Heart left ventricle (tissue), 16 donors: Measurements from ENCODE around the gene ARHGEF12. TPM values are rescaled to one million over a fixed set of nuclear protein-coding genes. Genes with fewer than 3 reads are reported as not detected.

ENCODE experiments used
- ATAC-seq, 4 donors: fragments of 200-7000 bp; cut with Tn5 transposase; one replicate each; pipeline ENCODE4 v1.9.1; 2020 to 2022; ENCODE audit warnings: moderate library complexity in 4 of 4, mild to moderate bottlenecking in 3 of 4, moderate number of reproducible peaks in 1 of 4
- DNase-seq, 5 donors: peaks; one replicate each; pipeline ENCODE4 v3.0.0-alpha.2; 2020
- H3K27ac ChIP-seq, 12 donors: fragments of 200-600 bp; sonication (generic) in 4 of 12; one replicate each; pipeline versions ENCODE4 v1.5.0 to v1.8.0; 2016 to 2022; ENCODE audit warnings: mild to moderate bottlenecking in 2 of 12
- H3K27me3 ChIP-seq, 9 donors: fragments of 200-600 bp; sonication (generic) in 2 of 9; one replicate each; pipeline versions ENCODE4 v1.5.1 to v1.8.0; 2016 to 2022; ENCODE audit warnings: mild to moderate bottlenecking in 3 of 9
- H3K36me3 ChIP-seq, 9 donors: fragments of 200-600 bp; sonication (generic) in 2 of 9; one replicate each; pipeline versions ENCODE4 v1.5.0 to v1.8.0; 2018 to 2022; ENCODE audit warnings: mild to moderate bottlenecking in 2 of 9
- H3K4me1 ChIP-seq, 12 donors: fragments of 200-600 bp; sonication (generic) in 4 of 12; one replicate each; pipeline versions ENCODE4 v1.5.0 to v1.8.0; 2016 to 2022; ENCODE audit warnings: mild to moderate bottlenecking in 3 of 12
- H3K4me3 ChIP-seq, 12 donors: fragments of 200-600 bp; sonication (generic) in 4 of 12; one replicate each; pipeline versions ENCODE4 v1.5.0 to v1.8.0; 2017 to 2022; ENCODE audit warnings: mild to moderate bottlenecking in 9 of 12, moderate library complexity in 4 of 12
- H3K9me3 ChIP-seq, 12 donors: fragments of 200-600 bp; sonication (generic) in 4 of 12; one replicate each; pipeline versions ENCODE4 v1.5.0 to v1.8.0; 2016 to 2022; ENCODE audit warnings: mild to moderate bottlenecking in 1 of 12
- POLR2A ChIP-seq, 2 donors: fragments of 450-650 bp; IDR thresholded peaks; one replicate each; pipeline ENCODE4 v1.6.1; 2017; ENCODE audit warnings: antibody characterized with exemption in 2 of 2, mild to moderate bottlenecking in 2 of 2, moderate library complexity in 2 of 2
- WGBS, 4 donors: extraction: QIAGEN DNeasy Blood & Tissue Kit in 2 of 4; methylation state at CpG; one replicate each; pipeline versions ENCODE4 v1.1.5 to v1.1.7; 2013 to 2018; 5-methylcytosine and 5-hydroxymethylcytosine counted together
- intact Hi-C, 10 donors: fragments of 100-400 bp; cut with DNase I; formaldehyde crosslinking; loops; one replicate each; pipeline versions ENCODE4 v1.11.1 to v1.14.2; 2022
- polyA plus RNA-seq, 2 donors: library from polyadenylated mRNA; stranded (reverse); fragments of 200-250 nt; gene quantifications; one replicate each; pipeline ENCODE4 v1.2.3, GENCODE V29; 2013
- total RNA-seq, 9 donors: library from RNA; depleted of rRNA in 2 of 9; stranded (reverse); fragments of >200 nt in 2 of 9; fragmentation: NEBNext Ultra II Directional in 3 of 9; extraction: Animal tissue kit (Norgen Biotek cat#: 25700) in 3 of 9; gene quantifications; one replicate each; pipeline versions ENCODE4 v1.1.0 to v1.2.4, GENCODE V29; 2016 to 2023
- TF ChIP-seq, protein P1 (sequence below), 12 donors: fragments of 200-600 bp; sonication (generic) in 4 of 12; IDR thresholded peaks; one replicate each; pipeline versions ENCODE4 v1.5.0 to v1.8.0; 2018 to 2022; ENCODE audit warnings: antibody characterized with exemption in 12 of 12, mild to moderate bottlenecking in 5 of 12
- donor health status: ischemic (EF 13 %, LVEDD 7.1; RV severe dilation, severe dysfunction).
- donor health status: healthy with polysubstance abuse.
- donor health status: DM: no; HTN: yes; CAD: no.
- donor health status: DM: no; HTN: no; CAD: no.
- donor health status: ischemic (EF 25% LVEDD 6.9; RV normal size, moderate dysfunction).
- donor health status: ischemic (EF 25% LVEDD 5.7; RV mildly dilated, moderate dysfunction).
- donor health status: healthy.
- donor health status: DM: yes; HTN: yes; CAD: no.
- donor health status: ischemic (EF 35%, LVEDD 5.7; RV mildly dilated, moderate dysfunction).
- donor health status: nonischemic (EF 11% LVEDD 7.7; RV severe dilation, severe dysfunction).
- donor health status: DM: yes; HTN: yes; CAD: no.
- donor health status: PGD.
- donor health status: ischemic (EF 29% LVEDD 5.4; RV normal size, mild dysfunction).
- donor health status: nonischemic (EF 23%, LVEDD 6.1; RV moderate dilation, normal function).

The ARHGEF12 gene
- total and polyA plus RNA-seq, 11 donors, result 22.0 to 140 (median 112) TPM

DNA sequence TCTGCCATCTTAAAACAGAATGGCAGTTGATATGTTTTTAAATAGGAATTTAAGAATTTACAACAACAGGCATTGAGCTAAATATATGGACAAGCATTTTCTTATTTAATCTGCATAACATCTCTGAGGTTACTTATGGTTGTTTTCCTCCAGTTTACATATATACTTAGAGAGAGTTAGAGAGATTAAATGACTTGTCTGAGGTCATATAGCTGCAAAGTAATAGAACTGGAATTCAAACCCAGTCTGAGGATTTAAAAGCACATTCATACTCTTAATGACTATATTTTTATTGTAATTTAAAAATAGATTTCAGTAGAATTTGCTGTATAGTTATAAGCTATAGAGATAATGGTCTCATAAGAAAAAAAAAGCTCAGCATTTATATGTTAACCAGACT is 93.9 kb downstream of the ARHGEF12 start:
- no peak overlapping the region for H3K27ac ChIP-seq
- no peaks in the 10 kb centered on the region for H3K9me3 ChIP-seq
- no peaks in the 10 kb centered on the region for H3K27me3 ChIP-seq
- TF ChIP-seq, protein P1, sequence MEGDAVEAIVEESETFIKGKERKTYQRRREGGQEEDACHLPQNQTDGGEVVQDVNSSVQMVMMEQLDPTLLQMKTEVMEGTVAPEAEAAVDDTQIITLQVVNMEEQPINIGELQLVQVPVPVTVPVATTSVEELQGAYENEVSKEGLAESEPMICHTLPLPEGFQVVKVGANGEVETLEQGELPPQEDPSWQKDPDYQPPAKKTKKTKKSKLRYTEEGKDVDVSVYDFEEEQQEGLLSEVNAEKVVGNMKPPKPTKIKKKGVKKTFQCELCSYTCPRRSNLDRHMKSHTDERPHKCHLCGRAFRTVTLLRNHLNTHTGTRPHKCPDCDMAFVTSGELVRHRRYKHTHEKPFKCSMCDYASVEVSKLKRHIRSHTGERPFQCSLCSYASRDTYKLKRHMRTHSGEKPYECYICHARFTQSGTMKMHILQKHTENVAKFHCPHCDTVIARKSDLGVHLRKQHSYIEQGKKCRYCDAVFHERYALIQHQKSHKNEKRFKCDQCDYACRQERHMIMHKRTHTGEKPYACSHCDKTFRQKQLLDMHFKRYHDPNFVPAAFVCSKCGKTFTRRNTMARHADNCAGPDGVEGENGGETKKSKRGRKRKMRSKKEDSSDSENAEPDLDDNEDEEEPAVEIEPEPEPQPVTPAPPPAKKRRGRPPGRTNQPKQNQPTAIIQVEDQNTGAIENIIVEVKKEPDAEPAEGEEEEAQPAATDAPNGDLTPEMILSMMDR (IDR thresholded peaks at IDR 0.05), result no peak
- no peak for TF ChIP-seq POLR2A (IDR thresholded peaks at IDR 0.05)
- H3K4me3 ChIP-seq, result no peak overlapping the region
- ATAC-seq (no peak), DNase-seq (no peak)
- H3K36me3 ChIP-seq, result peaks cover 0 to 90% (median 15%) of the 10 kb centered on the region in 9 donors
- intact Hi-C loops, result loop anchor here in 8 of 10 donors (5.0 to 10.0 kb wide), 2 partner anchors 93 to 95 kb away; partner anchors contain the start of gene ARHGEF12 (in 8 of the 8)
- peaks cover 0 to 25% (median 17%) of the 10 kb centered on the region in 12 donors for H3K4me1 ChIP-seq

DNA sequence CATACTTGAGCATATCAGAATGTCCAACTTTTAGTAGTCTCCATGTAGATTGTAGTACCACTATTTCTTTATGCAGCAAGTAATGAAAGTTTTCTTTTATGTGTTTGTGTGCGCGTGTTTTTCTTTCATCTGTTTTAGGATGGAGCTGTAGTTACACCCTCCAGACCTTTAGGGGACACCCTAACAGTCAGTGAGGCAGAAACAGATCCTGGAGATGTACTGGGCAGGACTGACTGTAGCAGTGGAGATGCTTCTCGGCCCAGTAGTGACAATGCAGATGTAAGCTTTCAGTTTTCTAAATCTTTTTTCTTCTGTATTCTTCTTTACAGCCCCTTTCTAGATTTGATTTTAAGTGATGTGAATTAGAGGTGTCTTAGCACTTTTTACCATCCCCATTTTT is 95.4 kb downstream of the ARHGEF12 start:
- Histone ChIP-seq H3K27me3 (no peaks in the 10 kb centered on the region), H3K4me3 (peak overlapping the region in 2 of 12 donors; percentile 6 to 23), H3K36me3 (peaks cover 0 to 89% (median 24%) of the 10 kb centered on the region in 9 donors), H3K4me1 (peaks cover 0 to 24% (median 17%) of the 10 kb centered on the region in 12 donors), H3K9me3 (no peaks in the 10 kb centered on the region), H3K27ac (peak overlapping the region in 11 of 12 donors; percentile 12 to 87 (median 77))
- no peak for TF ChIP-seq POLR2A (IDR thresholded peaks at IDR 0.05)
- TF ChIP-seq, protein P1 (IDR thresholded peaks at IDR 0.05), result peak in 7 of 12 donors; percentile 3 to 40 (median 32)
- ATAC-seq, result peak; percentile 52 to 77 (median 70)
- WGBS, 4 donors, result 79 to 89% (median 83%) methylated on average over 3 of the region's 3 CpGs
- no peak for DNase-seq
- intact Hi-C loops, result loop anchor here in 9 of 10 donors (1.0 to 10.0 kb wide), 3 partner anchors 94 to 97 kb away; partner anchors contain the start of gene ARHGEF12 (in 8 of the 9)

DNA sequence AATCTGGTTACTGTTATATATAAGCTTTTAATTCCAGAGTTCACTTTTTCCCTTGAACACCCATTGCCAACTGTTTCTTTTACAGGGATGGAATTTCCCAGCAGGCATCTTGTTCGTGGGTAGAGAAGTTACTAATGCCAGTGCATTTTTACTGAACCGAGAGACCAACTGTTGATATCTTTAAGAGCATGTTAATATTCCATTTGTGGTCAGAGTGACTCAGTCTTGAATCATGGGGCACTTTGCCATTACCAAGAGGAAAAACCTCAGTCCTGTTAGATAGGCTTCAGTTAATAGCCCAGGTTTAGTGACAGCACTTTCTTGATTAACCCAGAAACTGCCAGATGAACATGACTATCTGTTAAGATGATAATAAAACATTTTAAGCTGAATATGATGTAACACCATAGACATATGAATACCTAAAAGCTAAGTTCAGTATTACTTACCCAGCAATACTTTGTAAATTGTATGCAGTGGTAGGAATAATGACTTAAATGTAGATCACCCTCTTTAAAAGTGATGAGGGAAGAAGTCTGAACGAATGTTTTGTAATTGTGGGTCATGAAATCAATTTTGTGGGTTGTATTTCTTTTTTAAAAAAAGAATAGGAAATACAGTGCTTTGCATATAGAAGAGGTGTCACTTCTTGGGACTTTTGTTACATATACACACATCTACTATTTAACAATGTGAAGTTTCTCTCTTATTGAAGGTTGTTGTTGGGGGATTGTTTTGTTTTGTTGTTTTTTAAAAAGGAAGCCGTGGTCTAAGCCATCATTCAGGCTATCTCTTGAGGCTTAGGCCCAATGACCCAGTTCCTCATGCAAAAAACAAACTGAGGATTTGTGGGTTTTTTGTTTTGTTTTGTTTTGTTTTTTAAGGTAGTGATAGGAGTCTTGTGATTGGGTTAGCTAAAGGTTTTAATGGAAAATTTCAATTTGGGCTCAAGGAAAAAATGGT is 96.1 kb downstream of the ARHGEF12 start:
- H3K4me3 ChIP-seq, result peak overlapping the region in 1 of 12 donors; percentile 6
- peaks cover 0 to 89% (median 26%) of the 10 kb centered on the region in 9 donors for H3K36me3 ChIP-seq
- intact Hi-C loops, result loop anchor here in 9 of 10 donors (1.0 to 10.0 kb wide), 3 partner anchors 95 to 98 kb away; partner anchors contain the start of gene ARHGEF12 (in 8 of the 9)
- no peaks in the 10 kb centered on the region for H3K9me3 ChIP-seq
- H3K4me1 ChIP-seq, result peaks cover 0 to 24% (median 17%) of the 10 kb centered on the region in 12 donors
- peak overlapping the region; percentile 12 to 87 (median 76) for H3K27ac ChIP-seq
- ATAC-seq (peak; percentile 87 to 96 (median 94)), DNase-seq (peak in 3 of 5 donors; percentile 42 to 54 (median 43))
- TF ChIP-seq POLR2A (IDR thresholded peaks at IDR 0.05), result no peak
- TF ChIP-seq, protein P1 (IDR thresholded peaks at IDR 0.05), result no peak
- H3K27me3 ChIP-seq, result no peaks in the 10 kb centered on the region
- 34 to 42% (median 38%) methylated on average over 4 of the region's 4 CpGs for WGBS, 4 donors

DNA sequence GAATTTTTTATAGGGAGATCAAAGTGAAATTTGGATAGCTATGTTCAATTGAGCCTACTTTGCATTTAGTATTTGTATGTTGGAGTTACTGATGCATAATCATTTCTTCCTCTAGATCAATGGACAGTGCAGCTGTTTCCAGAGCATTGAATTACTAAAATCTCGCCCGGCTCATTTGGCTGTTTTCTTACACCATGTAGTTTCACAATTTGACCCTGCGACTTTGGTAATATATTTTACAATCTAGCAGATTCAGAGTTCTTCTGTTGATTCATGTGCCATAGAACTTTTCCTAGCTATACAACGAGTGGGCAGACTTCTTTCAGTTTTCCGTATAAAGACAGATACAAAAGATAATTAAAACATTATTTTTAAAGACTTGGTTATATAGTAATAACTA is 105.4 kb downstream of the ARHGEF12 start:
- peaks cover 0 to 100% (median 67%) of the 10 kb centered on the region in 9 donors for H3K36me3 ChIP-seq
- no peak for ATAC-seq
- WGBS, 4 donors, result 90 to 93% (median 92%) methylated on average over 5 of the region's 5 CpGs
- H3K4me1 ChIP-seq, result no peaks in the 10 kb centered on the region
- H3K27me3 ChIP-seq, result no peaks in the 10 kb centered on the region
- DNase-seq, result no peak
- H3K4me3 ChIP-seq, result no peak overlapping the region
- H3K27ac ChIP-seq, result no peak overlapping the region
- TF ChIP-seq POLR2A (IDR thresholded peaks at IDR 0.05), result no peak
- TF ChIP-seq, protein P1 (IDR thresholded peaks at IDR 0.05), result no peak
- intact Hi-C loops, result loop anchor here in 1 of 10 donors (5.0 kb wide), 1 partner anchor 36 kb away; no protein-coding TSS in a partner anchor
- no peaks in the 10 kb centered on the region for H3K9me3 ChIP-seq
